Gastroesophageal sphincter (tissue), 4 donors: ENCODE measurements around the gene STOML2. TPM values are rescaled to one million over a fixed set of nuclear protein-coding genes. Genes with fewer than 3 reads are reported as not detected.

Experiments
- ATAC-seq: fragments of 150-250 bp; one replicate; pipeline ENCODE4 v1.9.1; 2016; ENCODE audit warnings: mild to moderate bottlenecking, moderate library complexity
- H3K27ac ChIP-seq, 4 donors: fragments of 200-600 bp; sonication (generic) in 3 of 4; 1 replicate in 3 of 4; 2 replicates in 1 of 4; pipeline ENCODE4 v1.5.1; 2016 to 2019
- H3K27me3 ChIP-seq: fragments of 200-600 bp; sonication (generic); one replicate; pipeline ENCODE4 v1.5.1; 2019
- H3K36me3 ChIP-seq, 2 donors: fragments of 200-600 bp; sonication (generic); one replicate each; pipeline ENCODE4 v1.5.1; 2019; ENCODE audit warnings: control low read depth in 1 of 2
- H3K4me1 ChIP-seq, 3 donors: fragments of 200-600 bp; sonication (generic); 1 replicate in 2 of 3; 2 replicates in 1 of 3; pipeline ENCODE4 v1.5.1; 2016 to 2019; ENCODE audit warnings: control low read depth in 2 of 3
- H3K4me3 ChIP-seq, 2 donors: fragments of 200-600 bp; sonication (generic); one replicate each; pipeline ENCODE4 v1.5.1; 2019; ENCODE audit warnings: mild to moderate bottlenecking in 1 of 2, moderate library complexity in 1 of 2
- H3K9me3 ChIP-seq, 3 donors: fragments of 200-600 bp; sonication (generic); one replicate each; pipeline ENCODE4 v1.5.1; 2017 to 2019; ENCODE audit warnings: control low read depth in 2 of 3
- EP300 ChIP-seq: sonication (generic); formaldehyde crosslinking; IDR thresholded peaks from one replicate; pipeline ENCODE4 v1.6.1; 2017; ENCODE audit warnings: antibody characterized with exemption, mild to moderate bottlenecking
- POLR2A ChIP-seq, 2 donors: fragments of 450-650 bp; IDR thresholded peaks; one replicate each; pipeline ENCODE4 v1.6.1; 2017; ENCODE audit warnings: antibody characterized with exemption in 2 of 2, mild to moderate bottlenecking in 2 of 2, moderate library complexity in 1 of 2
- POLR2AphosphoS5 ChIP-seq: sonication (generic); formaldehyde crosslinking; IDR thresholded peaks from one replicate; pipeline ENCODE4 v1.6.1; 2017; ENCODE audit warnings: antibody characterized with exemption
- WGBS, 2 donors: methylation state at CpG; one replicate each; pipeline ENCODE4 v1.1.5; 2018; ENCODE audit warnings: low coverage in 1 of 2; 5-methylcytosine and 5-hydroxymethylcytosine counted together
- total RNA-seq, 4 donors: library from RNA; depleted of rRNA; stranded (reverse); fragments of >200 nt; gene quantifications; one replicate each; pipeline ENCODE4 v1.1.0, GENCODE V29; 2016
- TF ChIP-seq, protein P1 (sequence below), 4 experiments: fragments of 200-600 bp in 2 of 4; fragments of 450-650 bp in 2 of 4; sonication (generic) in 1 of 4; IDR thresholded peaks; one replicate each; pipeline ENCODE4 v1.5.1; 2017 to 2019; ENCODE audit warnings: antibody characterized with exemption in 4 of 4, mild to moderate bottlenecking in 2 of 4, moderate library complexity in 2 of 4

The STOML2 gene
- total RNA-seq, 4 donors from 2014 or later = 96.0 to 123 (median 110) TPM

DNA sequence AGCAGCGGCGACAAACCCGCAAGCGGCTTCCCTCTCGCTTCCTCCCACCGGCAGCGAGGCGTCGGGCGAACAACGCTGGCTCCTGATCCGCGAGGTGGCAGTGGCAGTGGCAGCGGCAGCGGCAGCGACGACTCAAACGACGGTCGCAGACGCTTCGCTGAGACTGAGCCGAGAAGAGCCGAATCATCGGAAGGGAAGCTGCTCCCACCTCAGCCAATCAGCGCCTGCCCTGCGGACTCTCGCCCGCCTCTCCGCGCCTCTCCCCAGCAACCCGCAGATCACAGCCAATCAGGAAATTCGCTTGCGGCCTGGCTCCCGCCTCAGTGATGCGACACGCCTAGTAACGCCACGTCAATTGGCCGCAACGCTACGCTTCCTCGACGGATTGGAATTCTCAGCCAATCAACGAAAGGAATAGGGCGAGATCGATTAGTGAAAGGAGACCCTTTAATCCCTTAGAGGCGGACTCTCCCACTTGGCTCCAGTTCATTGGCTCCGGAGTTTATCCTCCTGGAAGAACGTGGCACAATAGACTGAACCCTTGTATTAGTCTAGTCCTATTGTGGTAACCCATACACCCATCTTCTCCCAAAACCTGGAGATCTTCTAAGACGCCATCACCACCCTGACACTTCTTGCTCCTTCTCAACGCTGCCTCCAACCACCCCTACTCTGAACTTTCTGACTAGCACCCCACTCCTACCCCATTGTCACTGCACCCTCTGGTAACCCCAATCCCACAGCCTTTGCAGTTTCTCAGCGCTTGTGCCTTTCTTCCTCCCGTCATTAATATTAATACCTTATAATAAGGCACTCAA lies 30.3 kb downstream of the STOML2 start, which contains the start of gene VCP:
TSS of gene VCP (minus strand) at position 165 of the 818 bp plus-strand sequence. CDS start 272 bp downstream, outside the sequence.
- H3K27me3 ChIP-seq = no peaks in the 10 kb centered on the region
- TF ChIP-seq POLR2AphosphoS5 = peak; percentile 97
- TF ChIP-seq POLR2A (IDR thresholded peaks at IDR 0.05) = peak; percentile 90 to 94
- TF ChIP-seq, protein P1, sequence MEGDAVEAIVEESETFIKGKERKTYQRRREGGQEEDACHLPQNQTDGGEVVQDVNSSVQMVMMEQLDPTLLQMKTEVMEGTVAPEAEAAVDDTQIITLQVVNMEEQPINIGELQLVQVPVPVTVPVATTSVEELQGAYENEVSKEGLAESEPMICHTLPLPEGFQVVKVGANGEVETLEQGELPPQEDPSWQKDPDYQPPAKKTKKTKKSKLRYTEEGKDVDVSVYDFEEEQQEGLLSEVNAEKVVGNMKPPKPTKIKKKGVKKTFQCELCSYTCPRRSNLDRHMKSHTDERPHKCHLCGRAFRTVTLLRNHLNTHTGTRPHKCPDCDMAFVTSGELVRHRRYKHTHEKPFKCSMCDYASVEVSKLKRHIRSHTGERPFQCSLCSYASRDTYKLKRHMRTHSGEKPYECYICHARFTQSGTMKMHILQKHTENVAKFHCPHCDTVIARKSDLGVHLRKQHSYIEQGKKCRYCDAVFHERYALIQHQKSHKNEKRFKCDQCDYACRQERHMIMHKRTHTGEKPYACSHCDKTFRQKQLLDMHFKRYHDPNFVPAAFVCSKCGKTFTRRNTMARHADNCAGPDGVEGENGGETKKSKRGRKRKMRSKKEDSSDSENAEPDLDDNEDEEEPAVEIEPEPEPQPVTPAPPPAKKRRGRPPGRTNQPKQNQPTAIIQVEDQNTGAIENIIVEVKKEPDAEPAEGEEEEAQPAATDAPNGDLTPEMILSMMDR (IDR thresholded peaks at IDR 0.05) = no peak
- TF ChIP-seq EP300 = no peak
- H3K4me1 ChIP-seq = peaks cover 4 to 41% (median 27%) of the 10 kb centered on the region in 3 donors
- WGBS, 2 donors = 12 to 23% methylated on average over 5 to 9 of the region's 54 CpGs
- no peaks in the 10 kb centered on the region for H3K9me3 ChIP-seq
- peak; percentile 97 for ATAC-seq
- peak within 1 kb of the TSS; percentile 76 to 94 for H3K4me3 ChIP-seq
- H3K27ac ChIP-seq = peak within 1 kb of the TSS; percentile 96 to 100 (median 100)
- H3K36me3 ChIP-seq = peaks cover 0 to 27% of the 10 kb centered on the region in 2 donors

DNA sequence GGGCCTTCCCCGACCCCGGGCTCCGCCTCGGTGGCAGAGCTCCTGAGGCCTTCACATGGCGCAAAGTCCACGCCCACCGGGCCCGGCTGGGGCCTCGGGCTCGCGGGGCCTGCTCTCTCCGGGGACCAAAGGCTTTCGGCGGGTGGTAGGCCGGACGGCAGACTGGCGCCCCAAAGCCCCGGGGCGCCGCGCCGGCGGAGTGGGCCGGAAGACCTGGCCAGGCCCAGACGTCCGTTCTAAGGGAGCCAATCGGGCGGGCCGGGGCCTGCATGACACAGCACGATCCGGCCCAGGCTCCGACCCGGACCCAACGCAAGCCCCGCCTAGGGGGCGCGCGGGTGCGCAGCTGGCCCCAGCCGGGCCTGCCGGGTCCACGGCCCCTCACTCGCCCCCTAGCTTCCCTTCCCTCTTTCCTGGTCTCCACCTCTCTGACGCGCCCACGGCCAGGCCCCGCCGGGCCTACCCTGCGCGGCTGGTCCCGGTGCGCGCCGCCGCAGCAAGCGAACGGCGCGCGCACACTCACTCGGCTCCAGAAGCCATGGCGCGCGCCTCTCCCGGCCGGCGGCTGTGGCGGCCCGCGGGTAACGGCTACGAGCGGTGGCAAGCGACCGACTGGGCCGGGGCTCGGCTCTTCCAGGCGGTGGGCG lies 31.0 kb downstream of the STOML2 start:
- Histone ChIP-seq H3K27ac (peak overlapping the region; percentile 96 to 100 (median 100)), H3K36me3 (peaks cover 0 to 35% of the 10 kb centered on the region in 2 donors), H3K4me3 (peak overlapping the region; percentile 76 to 94), H3K9me3 (no peaks in the 10 kb centered on the region), H3K27me3 (no peaks in the 10 kb centered on the region), H3K4me1 (peaks cover 4 to 48% (median 27%) of the 10 kb centered on the region in 3 donors)
- WGBS, 2 donors = no CpG with 5 or more reads among the region's 79 CpGs
- TF ChIP-seq POLR2A (IDR thresholded peaks at IDR 0.05) = no peak
- TF ChIP-seq, protein P1 (IDR thresholded peaks at IDR 0.05) = peak in 2 of 4 experiments; percentile 45 to 61
- TF ChIP-seq EP300 = no peak
- TF ChIP-seq POLR2AphosphoS5 = peak; percentile 37
- peak; percentile 83 for ATAC-seq

DNA sequence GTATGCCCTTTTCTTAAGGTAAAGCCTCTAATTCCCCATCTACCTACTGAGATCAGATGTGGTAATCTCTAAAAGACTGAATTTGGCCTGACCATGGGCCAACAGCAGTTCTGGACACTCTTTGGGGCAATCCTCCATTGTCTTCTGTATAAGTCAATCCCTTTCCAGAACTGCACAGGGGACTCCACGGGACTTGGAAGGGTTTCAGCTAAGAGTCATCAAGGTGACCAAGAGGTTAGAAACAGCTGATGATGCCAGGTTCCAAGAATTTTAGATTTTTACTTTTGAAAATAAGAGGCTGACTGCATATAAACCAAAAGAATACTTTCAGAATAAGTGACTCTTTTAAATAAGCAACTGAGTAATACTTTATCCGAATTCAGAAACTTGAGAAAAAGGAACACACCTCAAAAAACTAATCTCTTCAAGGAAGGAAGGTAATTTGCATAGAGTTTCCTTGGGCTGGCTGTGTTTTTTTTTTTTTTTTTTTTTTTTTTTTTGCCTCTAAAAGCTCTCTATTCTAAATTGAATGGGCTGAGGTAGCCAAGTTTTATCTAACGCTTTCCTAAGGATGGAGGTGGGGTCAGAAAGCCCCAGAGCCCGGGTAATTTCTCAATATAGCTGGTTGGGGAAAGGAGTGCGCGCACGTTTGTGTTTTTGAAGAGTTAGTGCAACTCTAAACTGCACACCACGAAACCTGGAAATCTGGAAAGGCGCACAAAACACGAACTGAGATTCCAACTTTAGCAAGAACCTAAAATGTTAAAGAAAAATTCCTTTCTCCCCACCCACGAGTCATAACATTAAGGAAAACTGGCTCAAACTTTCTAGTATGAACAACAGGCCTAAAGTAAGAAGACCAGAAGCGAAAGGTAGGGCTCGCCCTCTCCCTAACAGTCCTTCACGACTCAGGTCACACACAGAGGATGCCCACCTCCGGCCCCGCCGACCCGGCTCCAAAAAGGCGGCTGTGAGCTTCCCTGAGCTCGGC lies 31.8 kb downstream of the STOML2 start:
- H3K9me3 ChIP-seq = no peaks in the 10 kb centered on the region
- H3K36me3 ChIP-seq = peaks cover 0 to 39% of the 10 kb centered on the region in 2 donors
- no peak for TF ChIP-seq EP300
- TF ChIP-seq, protein P1 (IDR thresholded peaks at IDR 0.05) = no peak
- TF ChIP-seq POLR2A (IDR thresholded peaks at IDR 0.05) = no peak
- no peak for TF ChIP-seq POLR2AphosphoS5
- H3K4me1 ChIP-seq = peaks cover 4 to 51% (median 27%) of the 10 kb centered on the region in 3 donors
- H3K4me3 ChIP-seq = peak overlapping the region; percentile 76 to 94
- 0 to 4% methylated on average over 9 to 10 of the region's 20 CpGs for WGBS, 2 donors
- no peak for ATAC-seq
- H3K27ac ChIP-seq = peak overlapping the region; percentile 96 to 100 (median 100)
- no peaks in the 10 kb centered on the region for H3K27me3 ChIP-seq

DNA sequence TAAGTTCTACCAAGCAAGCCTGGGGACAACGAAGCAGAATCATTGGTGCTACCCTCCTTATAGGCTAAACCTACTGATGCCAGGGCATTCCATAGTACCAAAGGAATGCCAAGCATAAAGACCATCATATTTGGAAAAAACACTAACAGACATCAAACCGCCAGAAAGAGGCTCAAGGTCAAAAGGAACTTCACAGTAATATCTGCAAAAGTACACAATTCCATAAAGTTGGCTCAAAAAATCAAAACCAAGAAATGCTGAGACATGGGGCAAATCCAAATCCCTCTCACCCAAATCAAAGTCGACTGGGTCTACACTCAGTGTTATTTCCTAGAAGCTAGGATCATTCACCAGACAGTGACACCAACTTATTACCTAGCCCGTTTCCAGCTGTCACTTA lies 33.9 kb downstream of the STOML2 start:
- no peak for TF ChIP-seq POLR2AphosphoS5
- no peak for TF ChIP-seq POLR2A (IDR thresholded peaks at IDR 0.05)
- TF ChIP-seq, protein P1 (IDR thresholded peaks at IDR 0.05) = no peak
- peak overlapping the region in 2 of 4 donors; percentile 0 to 100 for H3K27ac ChIP-seq
- H3K27me3 ChIP-seq = no peaks in the 10 kb centered on the region
- H3K4me1 ChIP-seq = peaks cover 4 to 51% (median 27%) of the 10 kb centered on the region in 3 donors
- H3K36me3 ChIP-seq = peaks cover 16 to 44% of the 10 kb centered on the region in 2 donors
- ATAC-seq = no peak
- H3K9me3 ChIP-seq = no peaks in the 10 kb centered on the region
- H3K4me3 ChIP-seq = no peak overlapping the region
- WGBS, 2 donors = 62 to 67% methylated on average over 3 to 4 of the region's 4 CpGs
